ENCODE data around the gene WHRN.

Gene WHRN

GRCh38 chr9:114505187-114506081, at the start of gene WHRN:
WHRN (minus strand) TSS chr9:114505473; CDS start chr9:114504801, 672 bp downstream.
- peak; percentile 88 for DNase-seq

DNA sequence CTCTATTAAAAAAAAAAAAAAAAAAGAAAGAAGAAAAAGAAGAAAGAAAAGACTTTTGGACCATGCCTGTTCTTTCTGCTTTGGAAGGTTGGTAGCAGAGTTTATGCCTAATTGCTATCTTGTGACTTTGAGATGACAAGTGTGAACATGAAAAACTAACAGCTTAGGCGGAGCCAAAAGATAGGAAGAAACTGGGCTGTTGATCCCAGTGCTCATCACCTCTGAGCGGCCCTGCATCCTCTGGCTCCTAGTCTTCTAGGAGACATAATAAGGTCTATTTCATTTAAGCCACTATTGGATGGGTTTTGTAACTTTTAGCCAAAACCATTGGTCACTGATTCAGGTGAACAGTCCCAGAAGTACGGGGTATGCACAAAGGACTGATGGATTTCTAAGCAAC, 47.9 kb upstream of the WHRN start:
- DNase-seq, result no peak

DNA sequence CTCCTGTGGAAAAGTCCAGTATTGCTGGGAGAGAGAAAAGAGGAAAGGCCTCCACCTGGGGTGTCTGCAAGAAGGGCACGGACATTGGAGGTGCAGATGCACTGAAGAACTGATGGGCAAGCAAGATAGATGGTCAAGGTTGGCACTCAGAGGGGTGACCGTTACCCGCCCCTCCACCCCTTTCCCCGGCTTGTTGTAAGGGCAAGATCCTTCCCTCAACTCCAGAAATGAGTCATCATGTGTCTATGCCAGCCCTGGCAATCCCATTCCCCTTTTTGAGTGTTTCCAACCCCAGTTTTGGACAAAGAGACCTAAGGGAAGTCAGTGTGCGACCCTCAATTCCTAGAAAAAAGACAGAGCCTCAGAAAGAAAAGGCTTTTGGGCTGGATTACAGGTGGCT, 47.4 kb upstream of the WHRN start:
- no peak for DNase-seq

DNA sequence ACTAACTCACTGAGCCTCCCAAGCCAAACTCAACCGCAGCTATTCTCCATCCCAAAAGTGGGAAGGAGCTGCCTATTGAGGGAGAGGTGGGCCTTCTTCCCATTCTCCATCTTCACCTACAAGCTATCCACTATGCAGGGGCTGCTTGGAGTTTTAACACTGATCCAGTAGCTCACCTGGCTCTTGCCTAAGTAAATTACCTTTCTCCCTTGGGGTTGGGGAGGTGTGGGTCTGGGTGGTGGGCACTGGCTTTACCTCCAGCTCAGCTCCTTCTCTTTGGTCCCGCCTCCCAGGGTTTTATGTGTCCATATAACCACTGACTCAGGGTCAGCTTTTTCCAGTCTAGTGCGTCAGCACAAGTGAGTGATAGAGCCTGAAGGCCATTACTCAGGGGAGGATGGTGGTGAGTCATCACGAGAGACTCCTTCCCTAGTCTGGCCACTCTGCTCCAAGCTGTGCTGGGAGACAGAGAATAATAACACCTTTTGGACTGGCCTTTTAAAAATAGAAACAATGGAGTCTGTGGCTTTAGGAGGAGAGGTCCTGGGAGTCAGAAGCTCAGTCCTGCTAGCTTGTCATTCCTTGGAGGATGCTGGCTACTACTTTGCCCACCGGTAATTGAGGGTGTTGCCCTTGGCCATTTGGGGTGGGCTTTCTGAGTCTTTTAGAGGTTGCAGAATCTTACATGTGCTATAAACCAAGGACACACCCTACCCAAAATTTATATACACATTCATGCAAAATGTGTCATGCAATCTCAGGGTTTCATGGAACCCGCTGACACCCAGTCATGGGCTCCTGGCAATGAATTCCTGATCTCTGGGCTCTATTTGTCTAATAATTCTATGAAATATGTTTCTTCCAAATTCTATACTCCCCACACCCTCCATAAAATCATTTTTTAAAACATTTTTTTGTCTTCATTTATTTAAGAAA, 46.7 kb upstream of the WHRN start:
- DNase-seq, result no peak

DNA sequence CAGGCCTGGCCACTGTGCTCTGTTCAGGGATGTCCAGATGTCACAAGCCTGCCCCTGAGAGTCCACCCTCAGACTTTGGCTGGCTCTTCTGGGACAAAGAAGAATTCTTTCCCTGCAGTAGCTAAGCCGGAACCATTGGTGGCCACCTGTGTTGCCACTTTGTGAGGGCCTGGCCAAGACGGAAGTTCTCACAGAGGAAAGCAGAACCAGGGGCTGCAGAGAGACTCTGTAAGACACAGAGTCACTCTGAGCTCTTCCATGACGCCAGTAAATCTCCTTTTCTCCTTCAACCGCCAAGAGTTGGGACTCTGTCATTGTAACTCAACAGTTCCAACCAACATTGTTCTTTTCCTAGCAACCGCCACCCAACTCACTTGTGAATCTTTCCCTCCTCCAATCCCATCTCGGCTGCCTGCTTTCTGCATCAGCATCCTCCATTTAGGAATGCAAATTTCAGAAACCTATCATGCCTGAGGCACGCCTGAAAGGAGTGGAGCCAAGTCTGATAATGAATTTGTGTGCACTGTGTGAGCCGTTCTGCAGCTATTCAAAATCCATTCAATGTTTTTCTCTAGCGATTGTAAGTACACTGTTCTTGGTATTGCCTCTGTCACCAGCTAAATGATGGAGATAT, 44.5 kb upstream of the WHRN start:
- DNase-seq, result no peak

- DNase-seq, result no peak
Measured at GRCh38 chr9:114546851-114547250, 41.6 kb upstream of the WHRN start.

DNA sequence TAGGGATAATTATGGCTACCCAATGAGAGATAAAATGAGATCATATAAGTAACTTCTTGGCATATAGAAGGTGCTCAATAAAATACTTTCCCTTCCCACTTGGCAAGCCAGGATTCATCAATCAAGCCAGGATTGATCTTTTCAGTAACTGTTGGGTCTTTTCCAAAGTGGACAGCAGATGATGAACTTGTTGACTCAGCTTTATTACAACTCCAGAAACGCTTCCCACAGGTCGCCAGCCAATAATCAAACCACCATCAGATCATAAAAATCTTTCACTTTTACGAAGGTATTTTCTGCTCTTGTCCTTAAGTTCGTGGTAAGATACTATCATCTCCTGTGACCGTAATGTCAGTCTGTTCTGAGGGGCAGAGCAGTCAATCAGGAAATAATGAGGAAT, 39.8 kb upstream of the WHRN start:
- no peak for DNase-seq

DNA sequence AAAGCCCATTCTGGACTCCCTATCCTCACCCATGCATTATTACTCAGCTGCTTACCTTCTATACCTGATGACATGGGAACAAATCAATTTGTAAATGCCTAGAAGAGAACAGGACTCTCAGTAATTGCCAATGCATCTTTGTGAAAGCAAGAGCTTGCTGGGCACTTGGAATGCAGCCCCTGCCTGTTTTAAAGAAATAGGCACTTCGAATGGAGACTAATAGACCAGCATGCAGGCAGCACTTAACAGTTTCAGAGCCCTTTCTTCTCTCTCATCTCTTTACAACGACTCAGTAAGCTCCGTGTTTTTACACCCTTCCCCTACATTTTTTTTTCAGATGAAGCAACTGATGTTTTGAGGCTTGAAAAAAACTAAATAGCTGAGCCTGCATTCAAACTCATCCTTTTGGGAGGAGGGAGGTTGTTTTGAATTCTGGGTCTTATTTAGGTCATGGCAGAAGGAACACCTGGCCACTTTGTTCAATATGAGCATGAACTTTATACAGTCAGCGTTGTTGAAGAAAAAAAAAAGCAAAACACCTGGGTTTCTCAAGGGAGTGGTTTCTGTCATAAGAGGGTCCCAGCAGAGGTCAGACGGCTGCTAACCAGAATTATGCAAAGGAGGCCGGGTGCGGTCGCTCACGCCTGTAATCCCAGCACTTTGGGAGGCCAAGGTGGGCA, 34.6 kb upstream of the WHRN start:
- DNase-seq, result no peak

DNA sequence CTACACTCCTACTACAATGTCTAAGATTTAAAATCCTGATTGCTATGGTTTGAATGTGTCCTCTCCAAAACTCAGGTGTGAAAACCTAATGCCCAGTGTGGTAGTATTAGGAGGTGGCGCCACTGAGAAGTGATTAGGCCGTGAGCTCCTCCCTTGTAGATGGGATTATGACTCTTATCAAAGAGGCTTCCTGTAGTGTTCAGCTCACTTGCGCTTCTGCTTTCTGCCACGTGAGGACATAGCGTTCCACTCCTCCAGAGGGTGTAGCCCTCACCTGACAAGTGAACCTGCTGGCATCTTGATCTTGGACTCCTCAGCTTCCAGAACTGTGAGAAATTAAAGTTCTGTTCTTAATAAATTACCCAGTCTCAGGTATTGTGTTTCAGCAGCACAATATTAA, 33.0 kb upstream of the WHRN start:
- DNase-seq, result peak; percentile 7

DNA sequence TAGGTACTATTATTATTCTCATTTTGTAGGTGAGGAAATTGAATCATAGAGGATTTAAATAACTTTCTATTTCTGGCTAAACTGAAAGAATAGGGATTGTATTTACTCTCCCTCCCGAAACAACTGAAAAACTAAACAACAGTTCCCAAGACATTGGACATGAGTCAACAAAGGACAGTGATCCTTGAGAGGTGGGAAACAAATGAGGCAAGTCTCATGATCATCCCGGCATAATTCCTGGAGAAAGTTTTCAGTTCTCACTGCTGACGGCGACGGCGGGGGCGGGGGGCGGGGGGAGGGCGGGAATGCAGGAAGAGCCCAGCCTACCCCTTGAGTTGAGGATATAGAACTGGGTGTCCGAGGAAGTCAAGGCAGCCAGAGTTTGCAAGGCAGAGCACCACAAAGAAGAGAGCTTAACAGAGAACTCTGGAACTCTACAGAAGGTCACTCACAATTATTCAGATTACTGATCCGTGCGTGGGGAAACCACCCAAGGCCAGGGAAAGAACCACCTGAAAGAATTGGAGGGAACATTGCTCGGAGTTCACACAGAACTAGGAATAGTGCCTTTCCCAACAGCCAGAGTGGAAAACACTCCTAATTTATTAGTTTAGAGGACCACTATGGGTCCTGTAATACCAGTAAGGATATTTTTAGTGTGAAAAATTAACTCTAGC, 27.4 kb upstream of the WHRN start:
- no peak for DNase-seq

GRCh38 chr9:114529285-114529684, 24.0 kb upstream of the WHRN start:
- no peak for DNase-seq

- DNase-seq, result no peak
Measured at GRCh38 chr9:114526807-114527206, 21.5 kb upstream of the WHRN start.

- no peak for DNase-seq
Measured at GRCh38 chr9:114525513-114525912, 20.2 kb upstream of the WHRN start.

GRCh38 chr9:114524247-114524681, 19.0 kb upstream of the WHRN start:
- no peak for DNase-seq

- DNase-seq, result no peak
Measured at GRCh38 chr9:114522847-114523246, 17.6 kb upstream of the WHRN start.

GRCh38 chr9:114522286-114522685, 17.0 kb upstream of the WHRN start:
- no peak for DNase-seq

- DNase-seq, result no peak
Measured at GRCh38 chr9:114521846-114522245, 16.6 kb upstream of the WHRN start.

- DNase-seq, result no peak
Measured at GRCh38 chr9:114518599-114519022, 13.3 kb upstream of the WHRN start.

DNA sequence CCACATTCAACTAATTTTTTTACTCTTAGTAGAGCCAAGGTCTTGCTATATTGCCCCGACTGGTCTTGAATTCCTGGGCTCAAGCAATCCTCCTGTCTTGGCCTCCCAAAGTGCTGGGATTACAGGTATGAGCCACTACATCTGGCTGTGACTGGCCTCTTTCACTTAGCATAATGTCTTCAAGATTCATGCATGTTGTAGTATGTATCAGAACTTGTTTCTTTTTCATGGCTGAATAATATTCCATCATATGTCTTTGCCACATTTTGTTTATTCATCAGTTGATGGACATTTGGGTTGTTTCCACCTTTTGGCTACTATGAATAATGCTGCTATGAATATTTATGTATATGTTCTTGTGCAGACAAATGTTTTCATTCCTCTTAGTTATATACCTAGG, 12.8 kb upstream of the WHRN start:
- DNase-seq, result no peak

DNA sequence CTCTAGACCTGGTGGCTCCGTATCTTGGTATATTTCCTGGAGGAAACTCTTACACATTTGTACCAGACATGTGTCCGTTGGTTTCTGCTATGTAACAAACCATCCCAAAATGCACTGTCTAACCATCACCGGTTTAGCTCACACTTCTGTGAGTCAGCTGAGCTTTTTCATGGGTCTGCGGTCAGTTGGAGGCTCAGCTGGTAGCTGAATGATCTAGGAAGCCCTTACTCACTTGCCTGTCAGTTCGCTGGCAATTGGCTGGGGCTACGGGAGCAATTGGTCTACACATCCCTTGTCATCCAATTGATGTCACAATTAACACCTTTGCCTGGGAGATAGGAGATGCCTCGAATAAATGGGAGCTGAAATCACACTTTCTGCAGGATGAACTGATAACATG, 11.6 kb upstream of the WHRN start:
- DNase-seq, result no peak

DNA sequence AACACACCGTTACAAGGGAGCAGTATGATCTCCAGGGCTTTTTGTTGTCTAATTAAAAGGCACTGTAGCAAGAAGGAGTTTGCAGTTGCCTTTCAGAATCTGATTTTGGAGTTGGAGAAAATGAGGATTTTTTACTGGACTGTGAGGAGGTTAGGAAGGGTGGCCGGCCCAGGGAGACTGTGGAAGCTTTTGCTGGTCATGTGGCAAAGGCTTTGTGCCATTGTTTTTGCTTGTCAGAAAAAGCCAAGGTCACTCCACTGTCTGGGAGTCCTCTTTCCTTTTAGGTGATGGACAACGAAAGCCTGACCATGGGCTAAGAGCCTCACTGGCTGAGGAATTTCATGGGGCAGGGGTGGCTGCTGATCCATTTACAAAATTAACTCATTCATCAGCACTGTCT, 10.3 kb upstream of the WHRN start:
- no peak for DNase-seq

- no peak for DNase-seq
Measured at GRCh38 chr9:114513959-114514267, 8.6 kb upstream of the WHRN start.
